Astrocyte (in vitro differentiated cells and primary cell): Measurements from ENCODE around the gene SPSB1. TPM values are rescaled to one million over a fixed set of nuclear protein-coding genes. Genes with fewer than 3 reads are reported as not detected.

ENCODE experiments used
- DNase-seq: peaks from one replicate; pipeline ENCODE4 v3.0.0-alpha.2; 2010; ENCODE audit warnings: low read depth
- FAIRE-seq: peaks from 2 replicates; lab custom pipeline; 2011; peaks lifted over from hg19 to GRCh38; lab: Jason Lieb, UNC
- H2AFZ ChIP-seq: 2 replicates; pipeline ENCODE4 v1.6.0; 2012; ENCODE audit warnings: low read depth, low read length, inconsistent platforms
- H3K27ac ChIP-seq: 2 replicates; pipeline ENCODE4 v1.5.1; 2011; ENCODE audit warnings: low read depth, low read length, inconsistent platforms
- H3K27me3 ChIP-seq: 2 replicates; pipeline ENCODE4 v1.6.0; 2011; ENCODE audit warnings: low read length, inconsistent platforms; ENCODE audit not compliant: insufficient read depth
- H3K36me3 ChIP-seq: 2 replicates; pipeline ENCODE4 v1.5.1; 2011; ENCODE audit warnings: low read length, inconsistent platforms; ENCODE audit not compliant: insufficient read depth
- H3K4me1 ChIP-seq: 2 replicates; pipeline ENCODE4 v1.5.1; 2011; ENCODE audit warnings: low read length, inconsistent platforms; ENCODE audit not compliant: insufficient read depth
- H3K4me2 ChIP-seq: 2 replicates; pipeline ENCODE4 v1.6.0; 2012; ENCODE audit warnings: low read length, inconsistent platforms
- H3K4me3 ChIP-seq: 2 replicates; pipeline ENCODE4 v1.5.1; 2011; ENCODE audit warnings: low read depth, mild to moderate bottlenecking, low read length, inconsistent platforms; ENCODE audit not compliant: insufficient read depth
- H3K79me2 ChIP-seq: 2 replicates; pipeline ENCODE4 v1.6.0; 2012; ENCODE audit warnings: mild to moderate bottlenecking, low read length, inconsistent platforms; ENCODE audit not compliant: insufficient read depth
- H3K9ac ChIP-seq: 2 replicates; pipeline ENCODE4 v1.6.0; 2012; ENCODE audit warnings: mild to moderate bottlenecking, low read length, inconsistent platforms
- H3K9me3 ChIP-seq: 2 replicates; pipeline ENCODE4 v1.5.1; 2012; ENCODE audit warnings: low read depth, mild to moderate bottlenecking, low read length, inconsistent platforms; ENCODE audit not compliant: insufficient read depth
- H4K20me1 ChIP-seq: 2 replicates; pipeline ENCODE4 v1.6.0; 2012; ENCODE audit warnings: low read length, inconsistent platforms; ENCODE audit not compliant: insufficient read depth
- H3K27ac Mint-ChIP-seq: one replicate; pipeline ENCODE4 v1.8.0; 2021; ENCODE audit warnings: mild to moderate bottlenecking, mixed read lengths; ENCODE audit not compliant: unreplicated experiment
- H3K27me3 Mint-ChIP-seq: one replicate; pipeline ENCODE4 v1.8.0; 2021; ENCODE audit warnings: low read depth, mixed read lengths; ENCODE audit not compliant: unreplicated experiment
- H3K36me3 Mint-ChIP-seq: one replicate; pipeline ENCODE4 v1.8.0; 2021; ENCODE audit warnings: low read depth, mixed read lengths; ENCODE audit not compliant: unreplicated experiment
- H3K4me1 Mint-ChIP-seq: one replicate; pipeline ENCODE4 v1.8.0; 2021; ENCODE audit warnings: low read depth, mixed read lengths; ENCODE audit not compliant: unreplicated experiment
- H3K4me3 Mint-ChIP-seq: one replicate; pipeline ENCODE4 v1.8.0; 2021; ENCODE audit warnings: mild to moderate bottlenecking, moderate library complexity, mixed read lengths; ENCODE audit not compliant: unreplicated experiment
- H3K9me3 Mint-ChIP-seq: one replicate; pipeline ENCODE4 v1.8.0; 2021; ENCODE audit warnings: mild to moderate bottlenecking, mixed read lengths; ENCODE audit not compliant: unreplicated experiment
- CTCF ChIP-seq: IDR thresholded peaks from 2 replicates; pipeline ENCODE4 v1.5.1; 2011; ENCODE audit warnings: low read depth, mild to moderate bottlenecking, inconsistent platforms, low read length, moderate library complexity; ENCODE audit not compliant: insufficient read depth
- EZH2 ChIP-seq: IDR thresholded peaks from 2 replicates; pipeline ENCODE4 v1.6.1; 2012; ENCODE audit warnings: mild to moderate bottlenecking, low read length, inconsistent platforms; ENCODE audit not compliant: insufficient read depth
- total RNA-seq: library from RNA; stranded (reverse); gene quantifications from 2 replicates; pipeline ENCODE4 v1.2.1, GENCODE V29; 2021

SPSB1 gene
- total RNA-seq, 1 donor from 2014 or later: 53.5 TPM

GRCh38 chr1:9366943-9367780 is 74.5 kb downstream of the SPSB1 start:
- H3K36me3 ChIP-seq: peaks cover 3% of the 10 kb centered on the region
- no peaks in the 10 kb centered on the region for H3K27me3 ChIP-seq
- H4K20me1 ChIP-seq: peaks cover 70% of the 10 kb centered on the region
- Mint-ChIP-seq H3K4me3 (no peak overlapping the region), H3K27me3 (no peaks in the 10 kb centered on the region), H3K27ac (no peak overlapping the region), H3K9me3 (no peaks in the 10 kb centered on the region), H3K4me1 (peaks cover 21% of the 10 kb centered on the region), H3K36me3 (peaks cover 32% of the 10 kb centered on the region)
- no peaks in the 10 kb centered on the region for H3K9me3 ChIP-seq
- no peak for DNase-seq
- TF ChIP-seq EZH2: no peak
- TF ChIP-seq CTCF: no peak
- no peak overlapping the region for H3K4me3 ChIP-seq
- H3K4me2 ChIP-seq: no peak overlapping the region
- no peak for FAIRE-seq
- H3K27ac ChIP-seq: no peak overlapping the region
- no peak overlapping the region for H2AFZ ChIP-seq
- peaks cover 46% of the 10 kb centered on the region for H3K79me2 ChIP-seq
- peaks cover 11% of the 10 kb centered on the region for H3K4me1 ChIP-seq
- H3K9ac ChIP-seq: no peak overlapping the region

GRCh38 chr1:9367806-9368205 is 75.1 kb downstream of the SPSB1 start:
- Mint-ChIP-seq H3K4me1 (peaks cover 15% of the 10 kb centered on the region), H3K36me3 (peaks cover 29% of the 10 kb centered on the region), H3K9me3 (no peaks in the 10 kb centered on the region), H3K27me3 (no peaks in the 10 kb centered on the region), H3K4me3 (no peak overlapping the region), H3K27ac (no peak overlapping the region)
- TF ChIP-seq CTCF: no peak
- TF ChIP-seq EZH2: no peak
- DNase-seq (no peak), FAIRE-seq (no peak)
- H3K79me2 ChIP-seq: peaks cover 40% of the 10 kb centered on the region
- no peak overlapping the region for H3K4me2 ChIP-seq
- H3K27ac ChIP-seq: no peak overlapping the region
- H4K20me1 ChIP-seq: peaks cover 64% of the 10 kb centered on the region
- no peak overlapping the region for H3K9ac ChIP-seq
- no peaks in the 10 kb centered on the region for H3K9me3 ChIP-seq
- H3K4me3 ChIP-seq: no peak overlapping the region
- peaks cover 11% of the 10 kb centered on the region for H3K4me1 ChIP-seq
- no peaks in the 10 kb centered on the region for H3K27me3 ChIP-seq
- H2AFZ ChIP-seq: no peak overlapping the region
- peaks cover 3% of the 10 kb centered on the region for H3K36me3 ChIP-seq

DNA sequence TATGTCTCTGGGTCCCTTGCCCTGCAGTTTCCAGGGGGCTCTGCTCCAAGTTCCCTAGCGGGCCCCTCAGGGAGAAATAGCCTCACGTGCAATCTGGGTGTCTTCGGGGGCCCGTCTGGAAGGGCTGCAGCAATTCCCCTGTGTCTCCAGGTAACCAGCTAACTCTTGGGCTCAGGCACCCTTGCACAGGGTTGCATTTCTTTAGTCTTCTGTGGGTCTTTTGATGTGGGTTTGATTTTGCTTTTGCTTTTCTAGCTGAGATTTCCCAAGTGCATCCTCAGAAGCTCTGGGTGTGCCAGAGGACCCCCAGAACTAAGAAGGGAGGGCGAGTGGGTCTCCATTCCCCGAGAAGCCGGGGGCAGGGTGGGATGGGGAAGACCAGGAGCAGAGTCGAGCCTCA is 75.7 kb downstream of the SPSB1 start:
- Mint-ChIP-seq H3K27ac (no peak overlapping the region), H3K27me3 (no peaks in the 10 kb centered on the region)
- no peak for TF ChIP-seq EZH2
- TF ChIP-seq CTCF: no peak

More for the DNA sequence above, 75.7 kb downstream of the SPSB1 start:
- Histone ChIP-seq H3K4me1 (peaks cover 11% of the 10 kb centered on the region), H4K20me1 (peaks cover 59% of the 10 kb centered on the region), H3K9ac (no peak overlapping the region), H2AFZ (no peak overlapping the region), H3K4me3 (no peak overlapping the region), H3K36me3 (peaks cover 3% of the 10 kb centered on the region), H3K9me3 (no peaks in the 10 kb centered on the region), H3K79me2 (peaks cover 34% of the 10 kb centered on the region), H3K27ac (no peak overlapping the region), H3K4me2 (no peak overlapping the region), H3K27me3 (no peaks in the 10 kb centered on the region)
- H3K4me1 Mint-ChIP-seq: peaks cover 10% of the 10 kb centered on the region
- FAIRE-seq (no peak), DNase-seq (no peak)
- no peaks in the 10 kb centered on the region for H3K9me3 Mint-ChIP-seq
- no peak overlapping the region for H3K4me3 Mint-ChIP-seq
- peaks cover 26% of the 10 kb centered on the region for H3K36me3 Mint-ChIP-seq
